HG03469 (cell line): ENCODE measurements around the gene SLC35G4.
"Not testable (repeated sequence)": the region's sequence is repeated elsewhere in the genome, so short reads cannot be mapped to it uniquely, and the experiment has no call there.

ENCODE experiments used
- ATAC-seq: cut with Tn5 transposase; IDR thresholded peaks from one replicate; pipeline ENCODE4 v1.9.1; 2021; ENCODE audit warnings: mild to moderate bottlenecking, moderate library complexity, moderate number of reproducible peaks; ENCODE audit not compliant: unreplicated experiment

The SLC35G4 gene

GRCh38 chr18:11613611-11614010, 4.2 kb downstream of the SLC35G4 start:
- ATAC-seq: not testable (repeated sequence)

GRCh38 chr18:11614042-11614441, 4.6 kb downstream of the SLC35G4 start:
- ATAC-seq: not testable (repeated sequence)

GRCh38 chr18:11614981-11615380, 5.6 kb downstream of the SLC35G4 start:
- ATAC-seq: not testable (repeated sequence)

- ATAC-seq: not testable (repeated sequence)
Observed at GRCh38 chr18:11647310-11647709, 37.9 kb downstream of the SLC35G4 start.

- not testable (repeated sequence) for ATAC-seq
Observed at GRCh38 chr18:11647804-11648203, 38.4 kb downstream of the SLC35G4 start.

GRCh38 chr18:11649839-11650238, 40.4 kb downstream of the SLC35G4 start:
- ATAC-seq: no peak

- ATAC-seq: no peak
Observed at GRCh38 chr18:11651899-11652298, 42.5 kb downstream of the SLC35G4 start.

- no peak for ATAC-seq
Observed at GRCh38 chr18:11653521-11653920, 44.1 kb downstream of the SLC35G4 start.

GRCh38 chr18:11654736-11655605, 45.6 kb downstream of the SLC35G4 start:
- no peak for ATAC-seq

GRCh38 chr18:11655606-11655932, 46.2 kb downstream of the SLC35G4 start:
- no peak for ATAC-seq

GRCh38 chr18:11657152-11657551, 47.8 kb downstream of the SLC35G4 start:
- ATAC-seq: no peak

- no peak for ATAC-seq
Observed at GRCh38 chr18:11657554-11657953, 48.2 kb downstream of the SLC35G4 start.

- ATAC-seq: no peak
Observed at GRCh38 chr18:11658019-11658418, 48.6 kb downstream of the SLC35G4 start.

- ATAC-seq: no peak
Observed at GRCh38 chr18:11658989-11659388, 49.6 kb downstream of the SLC35G4 start.
